Lower lobe of right lung (tissue), 2 donors: Measurements from ENCODE around the gene CEP20. TPM values are rescaled to one million over a fixed set of nuclear protein-coding genes. Genes with fewer than 3 reads are reported as not detected.

Experiments
- ATAC-seq, 2 donors: fragments of 200-7000 bp; cut with Tn5 transposase; one replicate each; pipeline ENCODE4 v1.9.1; 2020 to 2022; ENCODE audit warnings: mild to moderate bottlenecking in 2 of 2, moderate library complexity in 2 of 2
- DNase-seq: peaks from one replicate; pipeline ENCODE4 v3.0.0-alpha.2; 2020
- H3K27ac ChIP-seq: fragments of 200-600 bp; one replicate; pipeline ENCODE4 v1.8.0; 2022
- H3K27me3 ChIP-seq: fragments of 200-600 bp; one replicate; pipeline ENCODE4 v1.8.0; 2022; ENCODE audit warnings: low read depth
- H3K36me3 ChIP-seq: fragments of 200-600 bp; one replicate; pipeline ENCODE4 v1.8.0; 2022; ENCODE audit warnings: mild to moderate bottlenecking
- H3K4me1 ChIP-seq: fragments of 200-600 bp; one replicate; pipeline ENCODE4 v1.8.0; 2022
- H3K4me3 ChIP-seq: fragments of 200-600 bp; one replicate; pipeline ENCODE4 v1.8.0; 2022; ENCODE audit warnings: mild to moderate bottlenecking
- H3K9me3 ChIP-seq: fragments of 200-600 bp; one replicate; pipeline ENCODE4 v1.8.0; 2022
- intact Hi-C: fragments of 100-400 bp; cut with DNase I; formaldehyde crosslinking; loops from one replicate; pipeline ENCODE4 v1.11.0; 2022
- total RNA-seq: library from RNA; stranded (reverse); fragmentation: NEBNext Ultra II Directional; extraction: Animal tissue kit (Norgen Biotek cat#: 25700); gene quantifications from one replicate; pipeline ENCODE4 v1.2.1, GENCODE V29; 2021
- TF ChIP-seq, protein P1 (sequence below): fragments of 200-600 bp; IDR thresholded peaks from one replicate; pipeline ENCODE4 v1.8.0; 2022; ENCODE audit warnings: antibody characterized with exemption, mild to moderate bottlenecking
- donor health status: DM: no; HTN: yes; CAD: no; lungs with severe emphysema.

The CEP20 gene
- total RNA-seq, 1 donor from 2014 or later: 24.1 TPM

DNA sequence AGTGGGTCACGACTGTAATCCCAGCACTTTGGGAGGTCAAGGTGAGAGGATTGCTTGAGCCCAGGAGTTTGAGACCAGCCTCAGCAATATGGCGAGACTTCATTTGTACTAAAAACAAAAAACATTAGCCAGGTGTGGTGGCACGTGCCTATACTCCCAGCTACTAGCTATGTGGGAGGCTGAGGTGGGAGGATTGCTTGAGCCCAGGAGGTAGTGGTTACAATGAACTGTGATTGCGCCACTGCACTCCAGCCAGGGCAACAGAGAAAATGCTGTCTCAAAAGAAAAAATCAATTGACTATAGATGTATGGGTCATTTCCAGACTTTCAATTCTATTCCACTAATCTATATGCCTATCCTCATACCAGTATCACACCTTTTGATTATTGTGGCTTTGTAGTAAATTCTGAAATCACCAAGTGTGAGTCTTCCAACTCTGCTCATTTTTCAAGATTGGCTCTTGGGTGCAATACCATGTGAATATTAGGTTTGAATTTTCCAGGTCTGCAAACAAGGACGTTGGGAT lies 27.2 kb upstream of the CEP20 start:
- DNase-seq (no peak), ATAC-seq (no peak)
- no peaks in the 10 kb centered on the region for H3K36me3 ChIP-seq
- H3K4me1 ChIP-seq: no peaks in the 10 kb centered on the region
- H3K27me3 ChIP-seq: no peaks in the 10 kb centered on the region
- no peak overlapping the region for H3K27ac ChIP-seq
- H3K9me3 ChIP-seq: no peaks in the 10 kb centered on the region
- intact Hi-C loops: no loop called here
- no peak overlapping the region for H3K4me3 ChIP-seq
- TF ChIP-seq, protein P1, sequence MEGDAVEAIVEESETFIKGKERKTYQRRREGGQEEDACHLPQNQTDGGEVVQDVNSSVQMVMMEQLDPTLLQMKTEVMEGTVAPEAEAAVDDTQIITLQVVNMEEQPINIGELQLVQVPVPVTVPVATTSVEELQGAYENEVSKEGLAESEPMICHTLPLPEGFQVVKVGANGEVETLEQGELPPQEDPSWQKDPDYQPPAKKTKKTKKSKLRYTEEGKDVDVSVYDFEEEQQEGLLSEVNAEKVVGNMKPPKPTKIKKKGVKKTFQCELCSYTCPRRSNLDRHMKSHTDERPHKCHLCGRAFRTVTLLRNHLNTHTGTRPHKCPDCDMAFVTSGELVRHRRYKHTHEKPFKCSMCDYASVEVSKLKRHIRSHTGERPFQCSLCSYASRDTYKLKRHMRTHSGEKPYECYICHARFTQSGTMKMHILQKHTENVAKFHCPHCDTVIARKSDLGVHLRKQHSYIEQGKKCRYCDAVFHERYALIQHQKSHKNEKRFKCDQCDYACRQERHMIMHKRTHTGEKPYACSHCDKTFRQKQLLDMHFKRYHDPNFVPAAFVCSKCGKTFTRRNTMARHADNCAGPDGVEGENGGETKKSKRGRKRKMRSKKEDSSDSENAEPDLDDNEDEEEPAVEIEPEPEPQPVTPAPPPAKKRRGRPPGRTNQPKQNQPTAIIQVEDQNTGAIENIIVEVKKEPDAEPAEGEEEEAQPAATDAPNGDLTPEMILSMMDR: no peak

DNA sequence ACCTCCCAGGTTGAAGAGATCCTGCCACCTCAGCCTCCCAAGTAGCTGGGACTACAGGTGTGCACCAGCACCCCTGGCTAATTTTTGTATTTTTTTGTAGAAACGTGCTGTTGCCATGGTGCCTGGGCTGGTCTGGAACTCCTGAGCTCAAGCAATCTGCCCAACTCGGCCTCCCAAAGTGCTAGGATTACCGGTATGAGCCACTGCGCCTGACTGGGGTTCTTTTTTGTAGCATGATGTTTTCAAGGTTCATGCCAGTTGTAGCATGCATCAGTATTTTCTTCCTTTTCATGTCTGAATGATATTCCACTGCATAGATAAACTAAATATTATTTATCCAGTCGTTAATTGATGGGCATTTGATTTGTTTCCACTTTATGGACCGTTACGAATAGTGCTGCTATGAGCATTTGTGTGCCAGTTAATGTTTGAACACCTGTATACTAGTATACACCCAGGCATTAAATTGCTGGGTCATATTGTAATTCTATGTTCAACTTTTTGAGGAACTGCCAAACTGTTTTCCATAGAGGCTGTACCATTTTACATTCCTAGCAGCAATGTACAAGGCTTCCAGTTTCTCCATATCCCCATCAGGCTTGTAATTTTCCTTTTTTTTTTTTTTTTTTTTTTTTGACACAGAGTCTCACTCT lies 24.8 kb upstream of the CEP20 start:
- no peaks in the 10 kb centered on the region for H3K4me1 ChIP-seq
- intact Hi-C loops: no loop called here
- H3K9me3 ChIP-seq: no peaks in the 10 kb centered on the region
- H3K36me3 ChIP-seq: no peaks in the 10 kb centered on the region
- no peak for DNase-seq
- H3K4me3 ChIP-seq: no peak overlapping the region
- no peak for ATAC-seq
- no peak overlapping the region for H3K27ac ChIP-seq
- H3K27me3 ChIP-seq: no peaks in the 10 kb centered on the region
- TF ChIP-seq, protein P1: no peak

DNA sequence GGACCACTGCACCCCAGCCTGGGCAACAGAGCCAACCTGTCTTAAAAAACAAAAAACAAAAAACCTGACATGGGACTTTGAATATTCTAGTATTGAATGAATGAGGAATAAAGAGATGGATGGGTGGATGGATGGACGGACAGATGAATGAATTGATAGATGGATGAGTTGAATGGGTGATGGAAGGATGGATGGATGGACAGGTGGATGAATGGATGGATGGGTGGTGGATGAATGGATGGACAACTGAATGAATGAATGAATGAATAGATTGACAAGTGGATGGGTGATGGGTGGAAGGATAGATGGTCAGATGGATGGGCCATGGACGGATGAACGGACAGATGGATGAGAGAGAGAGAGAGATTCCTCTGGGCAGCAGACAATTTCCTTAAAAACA lies 22.8 kb upstream of the CEP20 start:
- H3K36me3 ChIP-seq: no peaks in the 10 kb centered on the region

DNA sequence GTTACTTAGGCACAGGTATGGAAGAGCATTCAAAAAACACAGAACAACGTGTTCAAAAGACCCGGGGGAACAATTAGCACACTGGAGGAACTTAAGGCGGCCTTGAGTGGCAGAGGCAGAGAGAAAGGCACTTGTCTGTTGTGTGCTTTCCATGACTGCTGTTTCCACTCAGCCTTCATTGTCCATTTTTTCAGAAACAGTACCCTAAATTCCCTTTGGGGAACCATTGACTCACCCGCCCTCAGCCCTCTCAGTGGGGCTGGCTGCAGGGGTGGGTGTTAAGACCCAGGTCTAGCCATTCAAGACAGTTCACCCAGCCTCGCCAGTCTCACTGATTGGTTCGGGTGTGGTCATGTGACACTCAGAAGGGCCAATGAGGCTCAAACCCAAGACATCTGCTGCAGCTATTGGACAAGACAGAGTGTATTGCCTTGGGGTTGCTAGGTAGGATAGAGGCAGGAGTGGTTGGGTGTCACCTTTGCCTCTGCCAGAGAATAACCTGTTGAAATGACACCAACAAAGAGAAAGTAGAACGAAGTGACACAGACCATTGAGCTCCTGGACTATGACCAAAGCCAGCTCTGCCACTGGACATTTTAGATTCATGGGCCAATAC lies 19.6 kb upstream of the CEP20 start:
- DNase-seq (no peak), ATAC-seq (peak; percentile 55 to 69)
- Histone ChIP-seq H3K9me3 (peaks cover 3% of the 10 kb centered on the region), H3K27ac (no peak overlapping the region), H3K4me3 (no peak overlapping the region), H3K27me3 (no peaks in the 10 kb centered on the region), H3K4me1 (no peaks in the 10 kb centered on the region), H3K36me3 (no peaks in the 10 kb centered on the region)
- TF ChIP-seq, protein P1: no peak
- intact Hi-C loops: no loop called here

More for the DNA sequence above, 22.8 kb upstream of the CEP20 start:
- DNase-seq: no peak
- Histone ChIP-seq H3K27ac (no peak overlapping the region), H3K9me3 (peaks cover 3% of the 10 kb centered on the region), H3K27me3 (no peaks in the 10 kb centered on the region), H3K4me1 (no peaks in the 10 kb centered on the region), H3K4me3 (no peak overlapping the region)
- intact Hi-C loops: no loop called here
- TF ChIP-seq, protein P1: no peak
- no peak for ATAC-seq

DNA sequence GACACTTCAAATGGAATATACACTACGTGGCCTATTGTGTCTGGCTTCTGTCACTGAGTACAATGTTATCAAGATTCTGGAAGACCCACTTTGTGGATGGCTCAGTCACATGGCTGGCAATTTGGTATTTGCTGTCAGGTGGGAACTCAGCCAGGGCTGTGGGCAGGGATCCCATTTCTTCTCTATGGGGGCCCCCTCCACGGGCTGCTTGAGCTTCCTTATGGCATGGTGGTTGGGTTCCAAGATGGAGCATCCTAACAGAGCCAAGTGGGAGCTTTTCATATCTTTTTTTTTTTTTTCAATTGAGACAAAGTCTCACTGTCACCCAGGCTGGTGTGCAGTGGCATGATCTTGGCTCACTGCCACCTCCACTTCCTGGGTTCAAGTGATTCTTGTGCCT lies 18.0 kb upstream of the CEP20 start:
- DNase-seq (no peak), ATAC-seq (no peak)
- intact Hi-C loops: no loop called here
- H3K27me3 ChIP-seq: no peaks in the 10 kb centered on the region
- H3K4me1 ChIP-seq: no peaks in the 10 kb centered on the region
- H3K4me3 ChIP-seq: no peak overlapping the region
- TF ChIP-seq, protein P1: no peak
- H3K27ac ChIP-seq: no peak overlapping the region
- H3K9me3 ChIP-seq: peaks cover 3% of the 10 kb centered on the region
- H3K36me3 ChIP-seq: no peaks in the 10 kb centered on the region
